Mesodermal cell (in vitro differentiated cells): ENCODE results near the gene SLC6A12.
"Not testable (repeated sequence)": the region's sequence is repeated elsewhere in the genome, so short reads cannot be mapped to it uniquely, and the experiment has no call there.

ENCODE experiments used
- H3K27ac ChIP-seq: 2 replicates; pipeline ENCODE4 v1.7.0; 2013; ENCODE audit warnings: mild to moderate bottlenecking, low read depth, low read length, moderate library complexity; ENCODE audit not compliant: severe bottlenecking
- H3K36me3 ChIP-seq: 2 replicates; pipeline ENCODE4 v1.7.1; 2013; ENCODE audit warnings: mild to moderate bottlenecking, low read length, moderate library complexity; ENCODE audit not compliant: control insufficient read depth, insufficient read depth
- H3K4me1 ChIP-seq: one replicate; pipeline ENCODE4 v1.7.1; 2013; ENCODE audit warnings: mild to moderate bottlenecking, low read length; ENCODE audit not compliant: insufficient read depth, control insufficient read depth, poor library complexity, severe bottlenecking
- H3K4me3 ChIP-seq: 2 replicates; pipeline ENCODE4 v1.7.0; 2013; ENCODE audit warnings: low read length, control low read depth, mild to moderate bottlenecking; ENCODE audit not compliant: insufficient read depth, poor library complexity, severe bottlenecking; ENCODE audit errors: extremely low read depth
- H3K9me3 ChIP-seq: 2 replicates; pipeline ENCODE4 v1.7.1; 2013; ENCODE audit warnings: mild to moderate bottlenecking, low read length, moderate library complexity; ENCODE audit not compliant: control insufficient read depth
- whole genome bisulfite sequencing, 2 experiments: methylation state at CpG; one replicate each; pipeline ENCODE4 v1.1.5; 2013; ENCODE audit warnings: missing lambda C conversion rate in 2 of 2; ENCODE audit not compliant: insufficient coverage in 2 of 2; 5-methylcytosine and 5-hydroxymethylcytosine counted together

The SLC6A12 gene

GRCh38 chr12:252636-253035 is 38.7 kb upstream of the SLC6A12 start:
- Histone ChIP-seq H3K36me3 (no peaks in the 10 kb centered on the region), H3K27ac (no peak overlapping the region), H3K4me3 (no peak overlapping the region), H3K4me1 (no peaks in the 10 kb centered on the region), H3K9me3 (no peaks in the 10 kb centered on the region)
- WGBS, 2 experiments: no CpG with 5 or more reads among the region's 5 CpGs

DNA sequence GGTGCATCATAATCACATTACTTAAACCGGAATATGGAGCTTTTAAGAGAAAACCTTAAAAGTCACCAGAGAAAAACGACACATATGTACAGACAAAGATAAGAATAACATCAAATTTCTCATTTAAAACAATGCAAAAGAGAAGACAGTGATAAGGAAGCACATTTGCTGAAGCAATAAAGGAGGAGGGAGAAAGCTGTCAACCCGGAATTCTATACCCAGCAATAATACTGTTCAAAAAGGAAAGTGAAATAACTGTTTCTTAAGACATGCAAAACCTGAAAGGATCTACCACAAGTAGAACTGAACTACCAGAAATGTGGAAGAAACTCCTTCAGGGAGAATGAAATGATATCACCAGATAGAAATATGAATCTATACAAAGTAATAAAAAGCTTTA is 33.3 kb upstream of the SLC6A12 start:
- no CpG with 5 or more reads among the region's 3 CpGs for WGBS, 2 experiments
- H3K4me1 ChIP-seq: no peaks in the 10 kb centered on the region
- H3K9me3 ChIP-seq: peaks cover 6% of the 10 kb centered on the region
- no peak overlapping the region for H3K4me3 ChIP-seq
- no peaks in the 10 kb centered on the region for H3K36me3 ChIP-seq
- no peak overlapping the region for H3K27ac ChIP-seq

- Histone ChIP-seq H3K36me3 (no peaks in the 10 kb centered on the region), H3K9me3 (peaks cover 6% of the 10 kb centered on the region), H3K4me1 (no peaks in the 10 kb centered on the region), H3K4me3 (no peak overlapping the region), H3K27ac (no peak overlapping the region)
- 89 to 92% methylated on average over 3 to 4 of the region's 4 CpGs for WGBS, 2 experiments
Observed at GRCh38 chr12:243381-243780, 29.4 kb upstream of the SLC6A12 start.

GRCh38 chr12:242496-242895 is 28.5 kb upstream of the SLC6A12 start:
- Histone ChIP-seq H3K27ac (no peak overlapping the region), H3K36me3 (no peaks in the 10 kb centered on the region), H3K4me1 (no peaks in the 10 kb centered on the region), H3K4me3 (no peak overlapping the region), H3K9me3 (peaks cover 6% of the 10 kb centered on the region)
- WGBS, 2 experiments: 90 to 94% methylated on average over 13 of the region's 15 CpGs

GRCh38 chr12:241266-241665 is 27.3 kb upstream of the SLC6A12 start:
- no peaks in the 10 kb centered on the region for H3K4me1 ChIP-seq
- WGBS, 2 experiments: 84 to 96% methylated on average over 3 to 5 of the region's 9 CpGs
- H3K27ac ChIP-seq: no peak overlapping the region
- H3K36me3 ChIP-seq: no peaks in the 10 kb centered on the region
- H3K9me3 ChIP-seq: peaks cover 6% of the 10 kb centered on the region
- no peak overlapping the region for H3K4me3 ChIP-seq

- no peak overlapping the region for H3K4me3 ChIP-seq
- no peaks in the 10 kb centered on the region for H3K4me1 ChIP-seq
- H3K27ac ChIP-seq: no peak overlapping the region
- WGBS, 2 experiments: 93 to 94% methylated on average over 7 of the region's 9 CpGs
- no peaks in the 10 kb centered on the region for H3K36me3 ChIP-seq
- H3K9me3 ChIP-seq: peaks cover 10% of the 10 kb centered on the region
Observed at GRCh38 chr12:240566-240965, 26.6 kb upstream of the SLC6A12 start.

DNA sequence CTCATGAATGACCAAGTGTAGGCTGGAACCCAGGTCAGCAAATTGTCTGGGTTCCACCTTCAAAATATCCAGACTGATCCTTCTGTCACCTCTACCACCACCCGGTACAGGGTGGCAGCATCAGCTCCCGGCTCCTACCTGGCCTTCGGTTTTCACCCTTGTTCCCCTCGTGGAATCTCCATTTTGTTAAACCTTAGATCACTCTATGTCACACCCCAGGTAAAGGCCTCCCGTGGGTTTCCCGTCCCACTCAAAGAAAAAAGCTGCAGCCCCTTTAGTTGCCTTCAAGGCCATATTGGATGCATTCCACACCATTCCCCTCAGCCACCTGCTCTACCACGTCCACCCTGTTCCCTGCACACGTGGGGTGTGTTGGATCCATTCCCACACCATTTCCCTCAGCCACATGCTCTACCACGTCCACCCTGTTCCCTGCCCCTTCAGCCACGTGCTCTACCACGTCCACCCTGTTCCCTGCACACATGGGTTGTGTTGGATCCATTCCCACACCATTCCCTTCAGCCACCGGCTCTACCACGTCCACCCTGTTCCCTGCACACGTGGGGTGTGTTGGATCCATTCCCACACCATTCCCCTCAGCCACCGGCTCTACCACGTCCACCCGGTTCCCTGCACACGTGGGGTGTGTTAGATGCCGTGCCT is 24.9 kb upstream of the SLC6A12 start:
- Histone ChIP-seq H3K4me1 (no peaks in the 10 kb centered on the region), H3K9me3 (peaks cover 14% of the 10 kb centered on the region), H3K4me3 (no peak overlapping the region), H3K27ac (no peak overlapping the region), H3K36me3 (no peaks in the 10 kb centered on the region)
- 71 to 80% methylated on average over 10 to 16 of the region's 19 CpGs for WGBS, 2 experiments

DNA sequence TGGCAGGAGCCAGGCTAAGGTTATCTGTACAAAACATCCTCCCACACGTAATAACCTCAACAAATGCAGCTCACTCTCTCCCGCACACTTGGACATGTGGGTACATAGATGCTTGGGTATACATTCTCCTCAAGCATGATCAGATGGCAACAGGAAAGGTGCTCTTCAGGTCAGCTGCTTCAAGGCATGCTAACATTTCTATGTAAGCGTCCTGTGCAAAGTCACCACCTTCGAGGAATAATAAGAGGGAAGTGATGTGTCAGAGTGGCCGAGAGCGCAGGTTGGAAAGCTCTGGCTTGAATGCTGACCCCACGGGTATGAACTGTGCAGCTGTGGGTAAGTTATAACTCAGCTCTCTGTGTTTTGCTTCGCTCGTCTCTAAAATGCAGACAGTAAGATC is 24.2 kb upstream of the SLC6A12 start:
- no peak overlapping the region for H3K4me3 ChIP-seq
- WGBS, 2 experiments: 91 to 96% methylated on average over 7 of the region's 9 CpGs

GRCh38 chr12:237026-237815 is 23.3 kb upstream of the SLC6A12 start:
- Histone ChIP-seq H3K27ac (no peak overlapping the region), H3K36me3 (no peaks in the 10 kb centered on the region), H3K9me3 (peaks cover 14% of the 10 kb centered on the region), H3K4me1 (no peaks in the 10 kb centered on the region), H3K4me3 (no peak overlapping the region)
- WGBS, 2 experiments: 86 to 87% methylated on average over 6 to 12 of the region's 13 CpGs

More for the DNA sequence above, 24.2 kb upstream of the SLC6A12 start:
- H3K36me3 ChIP-seq: no peaks in the 10 kb centered on the region
- no peak overlapping the region for H3K27ac ChIP-seq
- peaks cover 14% of the 10 kb centered on the region for H3K9me3 ChIP-seq
- no peaks in the 10 kb centered on the region for H3K4me1 ChIP-seq

- Histone ChIP-seq H3K4me3 (no peak overlapping the region), H3K9me3 (peaks cover 14% of the 10 kb centered on the region)
- WGBS, 2 experiments: 93 to 100% methylated on average over 3 of the region's 3 CpGs
Observed at GRCh38 chr12:236445-236844, 22.5 kb upstream of the SLC6A12 start.

DNA sequence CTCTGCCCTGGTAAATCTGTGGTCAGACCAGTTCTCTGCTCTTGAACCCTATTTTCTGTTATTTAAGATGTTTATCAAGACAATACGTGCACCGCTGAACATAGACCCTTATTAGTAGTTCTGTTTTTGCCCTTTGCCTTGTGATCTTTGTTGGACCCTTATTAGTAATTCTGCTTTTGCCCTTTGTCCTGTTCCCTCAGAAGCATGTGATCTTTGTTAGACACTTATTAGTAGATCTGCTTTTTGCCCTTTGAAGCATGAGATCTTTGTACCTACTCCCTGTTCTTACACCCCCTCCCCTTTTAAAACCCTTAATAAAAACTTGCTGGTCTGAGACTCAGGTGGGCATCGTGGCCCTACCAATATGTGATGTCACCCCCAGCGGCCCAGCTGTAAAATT is 22.0 kb upstream of the SLC6A12 start:
- WGBS, 2 experiments: 79 to 100% methylated on average over 1 to 3 of the region's 4 CpGs
- peaks cover 14% of the 10 kb centered on the region for H3K9me3 ChIP-seq
- H3K4me3 ChIP-seq, H3K4me1 ChIP-seq, H3K36me3 ChIP-seq, H3K27ac ChIP-seq: not testable (repeated sequence)

More at GRCh38 chr12:236445-236844, 22.5 kb upstream of the SLC6A12 start:
- H3K27ac ChIP-seq: no peak overlapping the region
- no peaks in the 10 kb centered on the region for H3K4me1 ChIP-seq
- no peaks in the 10 kb centered on the region for H3K36me3 ChIP-seq
